C4-2B (cell line): ENCODE measurements around the gene FIG4.

Experiments
- ZFX ChIP-seq: fragments of 450-650 bp; IDR thresholded peaks from 2 replicates; pipeline ENCODE4 v1.6.1; 2017
- TF ChIP-seq, protein P1 (sequence below): fragments of 450-650 bp; conservative IDR thresholded peaks from 2 replicates; pipeline ENCODE4 v1.5.1; 2017; ENCODE audit warnings: mild to moderate bottlenecking

DNA sequence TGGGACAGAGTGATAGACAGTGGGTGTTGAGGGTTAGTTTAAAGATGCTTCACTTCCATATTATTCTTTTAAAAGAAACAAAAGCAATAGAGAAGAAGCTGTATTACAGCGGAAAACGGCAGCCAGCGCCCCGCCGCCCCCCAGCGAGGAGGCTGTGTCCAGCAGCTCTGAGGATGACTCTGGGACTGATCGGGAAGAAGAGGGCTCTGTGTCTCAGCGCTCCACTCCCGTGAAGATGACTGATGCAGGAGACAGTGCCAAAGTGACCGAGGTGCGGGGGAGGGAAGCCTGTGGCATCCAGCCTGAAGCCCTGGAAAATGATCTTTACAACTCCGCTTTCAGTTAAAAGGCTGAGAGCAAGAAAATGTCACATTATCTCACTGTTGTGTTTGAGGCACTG is 100.2 kb downstream of the FIG4 start:
- TF ChIP-seq, protein P1, sequence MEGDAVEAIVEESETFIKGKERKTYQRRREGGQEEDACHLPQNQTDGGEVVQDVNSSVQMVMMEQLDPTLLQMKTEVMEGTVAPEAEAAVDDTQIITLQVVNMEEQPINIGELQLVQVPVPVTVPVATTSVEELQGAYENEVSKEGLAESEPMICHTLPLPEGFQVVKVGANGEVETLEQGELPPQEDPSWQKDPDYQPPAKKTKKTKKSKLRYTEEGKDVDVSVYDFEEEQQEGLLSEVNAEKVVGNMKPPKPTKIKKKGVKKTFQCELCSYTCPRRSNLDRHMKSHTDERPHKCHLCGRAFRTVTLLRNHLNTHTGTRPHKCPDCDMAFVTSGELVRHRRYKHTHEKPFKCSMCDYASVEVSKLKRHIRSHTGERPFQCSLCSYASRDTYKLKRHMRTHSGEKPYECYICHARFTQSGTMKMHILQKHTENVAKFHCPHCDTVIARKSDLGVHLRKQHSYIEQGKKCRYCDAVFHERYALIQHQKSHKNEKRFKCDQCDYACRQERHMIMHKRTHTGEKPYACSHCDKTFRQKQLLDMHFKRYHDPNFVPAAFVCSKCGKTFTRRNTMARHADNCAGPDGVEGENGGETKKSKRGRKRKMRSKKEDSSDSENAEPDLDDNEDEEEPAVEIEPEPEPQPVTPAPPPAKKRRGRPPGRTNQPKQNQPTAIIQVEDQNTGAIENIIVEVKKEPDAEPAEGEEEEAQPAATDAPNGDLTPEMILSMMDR, result no peak
- TF ChIP-seq ZFX, result no peak
